HG03432 (cell line): ENCODE data around the gene ESRRG.

Source experiments
- ATAC-seq: cut with Tn5 transposase; IDR thresholded peaks from one replicate; pipeline ENCODE4 v1.9.1; 2021; ENCODE audit warnings: mild to moderate bottlenecking, moderate library complexity; ENCODE audit not compliant: unreplicated experiment

ESRRG gene

DNA sequence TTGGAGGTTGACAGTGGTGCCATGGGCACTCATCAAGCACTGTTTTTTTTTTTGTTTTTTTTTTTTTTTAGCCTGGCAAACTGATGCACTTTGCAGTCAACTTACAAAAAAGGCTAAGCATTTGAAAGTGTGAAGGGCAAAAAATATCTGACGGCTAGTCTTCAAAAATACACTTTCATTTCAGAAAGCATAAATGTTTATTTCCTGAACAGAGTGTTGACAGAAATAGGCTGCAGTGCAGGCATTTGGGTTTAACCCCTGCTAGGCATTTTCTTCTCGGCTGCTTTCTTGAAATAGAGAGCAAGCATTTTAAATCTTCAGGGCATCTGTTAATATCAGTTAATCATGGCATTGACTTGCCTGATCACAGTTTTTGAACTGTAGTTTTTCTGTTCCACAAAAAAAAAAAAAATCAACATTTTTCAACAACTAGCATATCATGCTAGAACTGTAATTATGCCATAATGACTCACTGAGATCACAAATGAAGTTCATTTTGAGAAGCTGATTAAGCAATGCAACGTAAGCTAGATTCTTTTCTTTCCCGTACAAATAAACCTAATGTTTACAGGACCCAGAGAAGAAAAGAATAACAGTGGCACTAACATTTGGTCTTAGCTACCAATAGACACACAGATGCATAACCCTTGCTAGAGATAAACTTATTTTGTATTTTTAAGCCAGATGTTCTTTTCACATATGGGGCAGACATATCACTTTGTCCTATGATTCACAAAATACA lies 199.6 kb downstream of the ESRRG start:
- ATAC-seq = no peak

DNA sequence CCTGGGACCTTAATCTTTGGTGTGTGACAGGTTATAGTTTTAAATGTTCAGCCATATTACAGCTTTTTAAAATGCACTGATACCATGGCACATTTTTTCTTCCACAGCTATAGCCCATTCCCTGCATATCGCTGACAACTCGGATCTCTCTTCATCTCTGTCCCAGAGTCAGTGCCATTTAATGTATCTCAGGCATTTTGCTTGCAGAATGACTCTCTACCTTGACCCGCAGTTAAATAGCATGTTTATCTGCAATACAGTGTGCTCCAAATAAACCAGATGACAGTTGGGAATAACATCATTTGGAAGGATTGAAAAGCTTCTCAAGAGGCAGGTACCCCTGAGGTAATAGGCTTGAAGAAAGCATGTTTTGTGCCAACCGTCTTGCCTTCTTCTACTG lies 200.2 kb downstream of the ESRRG start:
- ATAC-seq = no peak

DNA sequence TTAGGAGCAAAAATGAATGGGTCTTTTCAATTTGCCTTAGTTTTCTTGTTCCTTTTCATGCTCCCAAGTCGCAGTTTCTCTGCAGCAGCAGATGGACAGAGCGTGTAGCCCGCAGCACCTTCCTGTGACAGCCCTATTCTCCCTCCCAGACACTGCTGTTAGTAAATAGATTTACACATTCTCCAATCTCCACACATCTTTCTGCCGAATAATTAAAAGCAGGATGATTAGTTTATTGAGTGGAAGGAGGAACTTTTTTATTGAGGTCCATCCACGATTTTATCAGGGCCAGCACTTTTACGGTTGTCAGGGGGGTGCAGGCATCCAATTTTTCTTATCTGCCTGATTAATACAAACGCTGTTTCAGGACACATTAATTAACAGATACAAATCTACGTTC lies 201.8 kb downstream of the ESRRG start:
- ATAC-seq = no peak

DNA sequence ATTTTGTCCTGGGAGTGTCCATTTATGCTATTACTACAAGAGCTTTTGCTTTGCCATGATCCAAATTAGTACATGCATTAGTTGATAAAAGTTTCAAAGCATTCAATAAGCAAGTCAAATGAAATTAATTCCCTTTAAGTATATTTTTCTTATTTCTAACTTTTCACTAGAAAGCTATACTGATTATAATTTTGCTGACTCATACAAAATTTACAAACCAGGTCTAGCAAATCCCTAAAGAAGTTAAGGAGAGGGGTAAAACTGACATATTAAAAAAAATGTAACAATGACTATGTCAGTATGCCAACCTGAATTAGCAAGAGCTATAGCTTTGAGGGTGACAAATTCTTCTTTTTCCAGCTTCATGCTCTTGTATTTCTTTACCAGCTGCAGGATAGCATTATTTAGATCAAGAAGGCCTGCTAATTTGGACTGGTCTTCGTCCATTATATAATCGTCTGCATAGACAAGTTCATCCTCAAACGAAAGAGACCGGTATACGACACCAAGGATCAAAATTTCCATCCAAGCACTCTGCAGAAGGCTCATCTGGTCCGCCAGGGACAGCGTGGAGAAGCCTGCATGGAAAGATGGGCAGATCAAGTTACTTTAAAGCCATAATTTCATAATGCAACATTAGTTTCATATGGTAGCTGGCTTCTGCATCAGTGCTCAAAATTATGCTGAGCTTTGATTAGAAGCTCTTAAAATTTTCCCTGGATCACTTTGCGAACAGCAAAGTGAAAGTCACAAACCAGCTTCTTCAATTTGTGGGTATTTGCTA lies 204.2 kb downstream of the ESRRG start:
- ATAC-seq = no peak

DNA sequence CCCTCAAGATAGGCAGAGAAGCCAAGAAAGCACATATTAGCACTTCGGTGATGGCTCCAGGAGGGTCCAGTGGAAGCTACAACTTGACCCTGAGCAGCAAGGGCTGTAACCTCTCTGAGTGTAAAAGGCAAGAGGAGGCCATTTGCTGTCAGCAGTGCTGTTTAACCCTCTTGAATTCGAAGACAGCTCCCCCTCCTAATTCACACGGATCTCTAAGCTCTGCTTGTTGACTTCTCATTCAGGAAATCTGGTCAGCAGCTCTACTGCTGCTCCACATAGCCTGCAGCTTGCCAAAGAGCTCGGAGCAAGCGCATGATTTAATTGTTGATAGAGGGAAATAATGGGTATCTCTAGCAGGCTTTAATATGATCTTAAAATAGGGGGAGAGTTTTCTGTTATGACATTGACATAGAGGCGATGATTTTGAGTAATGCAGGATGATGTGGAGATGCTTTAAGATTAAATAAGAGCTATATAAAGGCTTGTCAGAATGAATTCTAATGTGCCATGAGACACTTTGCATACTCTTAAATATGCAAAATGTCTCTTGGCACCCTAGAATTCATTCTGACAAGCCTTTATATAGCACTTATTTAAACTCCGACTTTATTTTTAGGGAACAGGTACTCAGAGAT lies 220.6 kb downstream of the ESRRG start:
- ATAC-seq = no peak

DNA sequence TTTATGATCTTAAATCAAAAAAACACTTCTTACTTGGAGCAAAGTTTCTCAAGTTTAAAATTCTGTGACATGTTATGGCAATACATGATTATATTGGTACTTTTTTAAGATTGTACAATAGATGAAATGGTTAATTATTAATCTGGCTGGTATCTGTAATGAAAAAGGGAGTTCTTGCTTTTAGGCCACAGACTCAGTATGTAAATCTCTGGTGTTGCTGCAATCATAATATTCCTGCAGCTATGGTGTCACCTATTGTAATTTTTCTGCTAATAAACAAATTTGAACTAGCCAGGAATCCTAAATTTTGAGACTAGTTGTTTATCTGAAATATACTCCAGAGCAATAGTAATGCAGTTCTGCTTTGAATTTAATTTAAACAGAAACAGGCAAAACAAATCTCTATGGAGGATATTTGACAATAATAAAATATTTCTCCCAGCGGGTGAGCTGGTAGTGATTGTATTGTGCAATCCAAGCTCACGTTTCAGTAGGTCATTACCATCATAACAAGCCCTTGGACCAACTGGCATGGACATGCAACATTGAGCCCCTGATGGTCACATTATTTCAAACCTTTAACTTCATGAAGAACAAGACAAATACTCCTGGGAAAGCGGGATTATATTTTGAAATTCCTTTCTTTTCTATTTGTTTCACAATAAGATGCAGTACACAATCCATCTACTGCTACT lies 222.8 kb downstream of the ESRRG start:
- ATAC-seq = no peak

DNA sequence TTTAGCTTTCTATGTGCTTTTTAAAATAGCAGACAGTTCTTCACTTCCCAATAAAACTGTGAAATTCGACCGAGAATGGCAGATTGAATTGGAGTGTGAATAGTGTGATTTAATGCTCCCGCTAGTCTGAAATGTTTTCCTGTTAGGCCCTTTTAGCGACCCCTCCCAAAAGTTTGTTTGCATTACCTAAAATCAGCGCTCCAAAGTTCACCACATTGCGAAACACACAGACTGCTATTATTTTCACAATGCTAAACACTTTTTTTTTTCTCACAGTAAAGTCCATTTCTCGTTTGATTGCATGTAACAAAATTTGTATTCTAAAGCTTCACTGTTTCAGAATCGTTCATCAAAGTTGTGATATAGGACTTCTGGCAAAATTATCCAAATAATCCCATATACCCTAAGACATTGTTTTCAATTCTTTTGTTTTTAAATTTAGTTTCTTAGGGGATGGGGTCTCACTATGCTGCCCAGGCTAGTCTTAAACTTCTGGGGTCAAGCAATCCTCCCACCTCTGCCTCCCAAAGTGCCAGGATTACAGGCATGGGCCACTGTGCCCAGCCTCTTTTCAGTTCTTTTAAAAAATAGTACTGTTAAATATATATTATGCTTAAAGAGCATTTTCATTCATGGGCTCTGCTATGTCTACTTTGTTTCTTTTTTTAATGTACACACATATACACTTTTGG lies 223.5 kb downstream of the ESRRG start:
- no peak for ATAC-seq

DNA sequence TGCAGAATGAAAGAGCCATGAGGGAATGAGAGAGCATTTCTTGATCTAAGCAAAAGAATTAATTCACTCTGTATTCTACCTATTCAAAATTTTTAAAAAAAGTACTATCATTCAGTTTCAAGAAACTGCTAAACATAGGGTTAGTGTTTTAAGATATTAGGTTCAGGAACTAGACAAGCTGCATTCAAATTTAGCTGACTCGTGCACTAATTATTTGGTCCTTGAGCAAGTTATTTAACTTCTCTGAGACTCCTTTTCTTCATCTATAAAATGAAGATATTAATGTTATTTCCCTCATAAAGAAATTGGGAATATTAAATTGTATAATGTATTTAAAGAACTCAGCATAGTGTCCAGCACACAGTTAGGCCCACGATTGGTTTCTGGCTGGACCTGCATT lies 225.0 kb downstream of the ESRRG start:
- ATAC-seq = no peak

DNA sequence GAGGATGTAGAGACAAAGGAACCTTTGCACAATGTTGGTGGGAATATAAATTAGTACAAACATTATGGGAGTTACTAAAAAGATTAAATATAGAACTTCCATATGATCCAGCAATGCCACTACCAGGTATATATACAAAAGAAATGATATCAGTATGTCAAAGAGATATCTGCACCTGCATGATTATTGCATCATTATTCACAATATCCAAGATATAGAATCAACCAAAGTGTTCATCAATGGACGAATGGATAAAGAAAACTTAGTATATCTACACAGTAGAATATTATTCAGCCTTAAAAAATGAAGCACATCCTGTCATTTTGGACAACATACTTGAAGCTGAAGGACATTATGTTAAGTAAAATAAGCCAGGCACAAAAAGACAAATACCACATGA lies 238.2 kb downstream of the ESRRG start:
- ATAC-seq = no peak

DNA sequence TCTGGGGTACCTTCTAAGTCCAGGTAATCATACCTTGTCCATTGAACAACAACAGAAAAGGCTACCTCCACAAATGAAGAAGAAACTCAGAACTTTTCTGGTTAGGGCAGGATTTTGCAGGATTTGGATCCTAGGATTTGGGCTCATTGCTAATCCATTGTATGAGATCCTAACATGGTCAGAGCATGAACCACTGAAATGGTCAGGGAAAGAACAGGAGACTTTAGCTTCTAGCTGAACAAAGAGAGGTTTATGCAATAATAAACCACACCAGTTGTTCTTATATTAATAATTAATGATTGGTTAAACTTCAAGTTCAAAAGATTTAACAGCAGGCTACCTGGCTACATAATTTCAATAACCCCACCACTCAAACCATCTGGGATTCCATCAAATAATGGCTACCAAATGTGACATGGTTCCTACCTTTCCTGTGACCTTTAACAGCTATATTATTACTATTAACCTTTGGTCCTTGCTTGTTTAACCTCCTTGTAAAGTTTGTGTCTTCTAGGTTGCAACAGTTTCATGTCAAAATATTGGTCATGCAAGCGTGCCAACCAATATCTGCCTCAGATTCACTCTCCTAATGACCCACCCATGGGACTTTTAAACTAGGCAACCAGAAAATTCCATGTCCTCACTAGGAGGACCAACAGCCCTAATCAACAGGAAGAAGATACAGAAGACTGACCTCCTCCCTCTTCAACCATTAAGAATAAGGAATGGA lies 239.4 kb downstream of the ESRRG start:
- no peak for ATAC-seq

DNA sequence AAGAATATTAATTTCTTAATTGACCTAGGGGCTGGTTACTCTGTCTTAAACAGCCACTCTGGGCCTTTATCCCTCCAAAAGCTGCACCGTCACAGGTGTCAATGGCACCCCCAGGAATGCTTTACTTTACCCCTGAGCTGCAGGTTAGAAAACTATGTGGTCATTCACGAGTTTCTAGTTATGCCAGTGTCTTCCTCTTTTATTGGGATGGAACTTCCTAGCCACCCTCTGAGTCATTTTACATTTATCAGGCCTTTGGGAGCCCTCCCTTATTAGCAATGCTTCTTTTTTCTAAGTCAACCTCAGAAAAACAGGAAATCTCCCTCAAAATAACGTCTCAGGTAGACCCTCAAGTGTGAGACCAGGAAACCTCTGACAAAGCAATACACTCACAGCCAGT lies 240.6 kb downstream of the ESRRG start:
- ATAC-seq = no peak

DNA sequence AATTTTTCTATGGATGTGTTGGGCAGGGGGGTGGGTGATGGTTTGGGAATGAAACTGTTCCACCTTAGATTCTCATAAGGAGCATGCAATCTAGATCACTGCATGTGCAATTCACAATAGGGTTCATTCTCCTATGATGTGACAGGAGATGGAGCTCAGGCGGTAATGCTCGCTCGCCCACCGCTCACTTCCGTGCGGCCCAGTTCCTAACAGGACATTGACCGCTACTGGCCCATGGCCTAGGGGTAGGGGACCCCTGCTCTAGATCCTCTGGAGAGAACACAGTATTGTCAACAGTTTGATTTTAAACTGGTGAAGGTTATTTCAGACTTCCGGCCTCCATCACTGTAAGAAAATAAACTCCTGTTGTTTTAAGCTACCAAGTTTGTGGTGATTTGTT lies 245.0 kb downstream of the ESRRG start:
- ATAC-seq = no peak

DNA sequence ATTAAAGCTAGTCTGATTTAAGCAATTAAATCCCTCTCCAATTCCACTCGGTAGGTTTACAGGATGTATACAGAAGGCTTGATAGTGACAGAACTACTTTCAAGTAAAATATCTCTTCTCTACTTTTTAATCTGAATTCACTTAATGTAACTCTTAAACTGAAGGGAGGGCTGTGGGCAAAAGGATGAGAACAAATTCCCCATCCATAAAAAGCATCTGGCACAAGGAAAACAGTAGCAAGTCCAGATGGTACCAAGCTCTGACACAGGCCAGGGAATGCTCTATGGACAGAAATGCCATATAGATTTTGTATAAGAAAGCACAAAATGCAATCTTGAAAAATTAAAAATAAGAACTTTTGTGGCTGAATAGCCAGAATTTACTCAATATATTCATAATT lies 246.9 kb downstream of the ESRRG start:
- ATAC-seq = no peak

DNA sequence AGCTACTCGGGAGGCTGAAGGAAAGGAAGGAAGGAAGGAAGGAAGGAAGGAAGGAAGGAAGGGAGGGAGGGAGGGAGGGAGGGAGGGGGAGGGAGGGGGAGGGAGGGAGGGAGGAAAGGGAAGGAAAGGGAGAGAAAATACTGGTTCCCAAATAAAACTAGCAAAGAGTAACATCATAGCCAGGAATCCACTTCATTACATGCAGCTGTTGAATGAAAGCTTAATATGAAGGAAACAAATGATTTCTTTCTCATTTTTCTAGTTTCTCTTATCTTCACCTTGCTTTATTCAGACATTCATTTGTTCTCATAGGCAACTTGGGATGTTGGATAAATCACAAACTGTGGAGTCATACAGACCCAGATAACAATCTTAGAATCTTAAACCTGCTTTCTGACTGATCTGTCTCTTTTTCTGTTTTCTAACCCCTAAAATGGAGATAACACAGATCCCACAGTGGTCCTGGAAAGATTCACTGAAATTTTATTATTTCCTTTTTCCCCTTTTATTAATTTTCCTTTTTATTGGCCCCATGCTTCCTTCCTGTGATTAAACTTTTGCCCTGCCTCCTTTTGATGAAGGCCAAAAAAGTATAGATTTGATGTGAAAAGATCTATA lies 247.5 kb downstream of the ESRRG start:
- ATAC-seq = no peak

DNA sequence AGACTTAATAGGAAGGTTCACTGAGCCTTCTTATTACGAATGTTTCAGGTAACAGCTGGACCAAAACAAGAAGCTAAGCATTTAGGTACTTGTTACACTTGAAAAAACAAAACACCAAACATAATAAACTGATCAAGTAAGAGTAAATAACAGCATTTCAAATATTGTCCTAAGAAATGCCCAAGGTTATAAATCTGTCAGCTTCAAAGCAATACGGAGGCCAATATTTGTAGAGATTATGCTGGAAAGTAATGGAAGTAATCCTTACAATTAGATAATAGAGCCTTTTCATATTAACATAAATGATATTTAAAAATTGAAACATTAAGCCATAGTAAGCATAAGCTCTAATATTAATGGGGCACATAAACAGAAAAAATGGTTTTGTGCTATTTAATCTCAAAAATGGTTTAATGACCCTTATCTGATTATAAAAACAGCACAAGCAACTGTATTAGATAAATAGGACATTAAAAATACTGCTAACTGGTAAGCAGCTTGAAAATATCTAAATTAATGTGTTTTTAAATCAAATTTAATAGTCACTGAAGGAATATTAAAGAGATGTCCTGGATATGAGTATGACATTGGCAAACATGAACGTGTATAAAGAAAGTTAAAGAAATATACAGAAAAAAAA lies 256.9 kb downstream of the ESRRG start:
- no peak for ATAC-seq

DNA sequence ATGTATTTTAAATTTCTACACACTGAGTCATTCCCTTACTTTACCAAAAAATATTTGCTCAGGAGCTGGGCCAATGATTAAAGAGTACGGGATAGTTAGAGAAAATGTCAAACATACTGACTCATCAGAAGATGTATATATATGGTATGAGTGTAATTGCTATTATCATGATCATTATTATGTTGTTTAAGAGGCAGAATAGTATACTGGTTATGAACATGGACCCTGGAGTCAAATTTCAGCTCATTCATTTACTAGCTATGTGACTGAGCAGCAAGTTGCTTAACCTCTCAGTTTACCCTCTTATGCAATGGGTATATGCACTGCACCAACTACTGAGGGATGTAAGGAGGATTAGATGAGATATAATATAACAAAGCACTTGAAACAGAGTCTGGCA lies 258.7 kb downstream of the ESRRG start:
- no peak for ATAC-seq

DNA sequence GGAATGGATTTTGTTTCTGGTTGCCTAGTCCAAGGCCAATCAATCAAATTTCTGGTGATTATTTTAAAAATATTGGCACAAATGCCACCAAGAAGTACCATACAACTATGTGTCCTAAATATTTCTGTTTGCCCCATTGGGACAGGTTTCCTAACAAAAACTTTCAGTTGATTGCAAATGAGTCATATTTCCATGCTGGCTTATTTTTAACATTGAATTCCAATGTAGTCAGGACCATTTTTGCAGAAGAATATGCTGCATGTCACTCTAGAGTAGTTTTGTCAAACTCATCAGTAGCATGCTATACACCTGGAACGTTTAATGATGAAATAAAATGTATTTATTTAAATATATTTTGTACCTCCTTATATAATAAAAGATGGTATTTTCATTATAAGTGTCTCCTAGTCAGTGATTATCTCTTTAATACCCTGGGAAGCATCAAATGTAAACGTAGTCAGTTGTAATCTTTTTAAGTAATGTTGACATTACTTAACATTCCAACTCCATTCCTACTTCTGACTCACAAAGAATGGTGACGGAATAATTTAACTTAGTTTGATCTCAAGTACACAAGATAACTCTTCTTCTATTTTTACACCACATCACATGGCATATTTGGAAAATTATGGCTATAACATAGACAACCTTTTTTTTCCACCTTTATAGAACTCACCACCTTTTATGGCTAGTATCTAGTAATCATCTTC lies 261.0 kb downstream of the ESRRG start:
- ATAC-seq = no peak

DNA sequence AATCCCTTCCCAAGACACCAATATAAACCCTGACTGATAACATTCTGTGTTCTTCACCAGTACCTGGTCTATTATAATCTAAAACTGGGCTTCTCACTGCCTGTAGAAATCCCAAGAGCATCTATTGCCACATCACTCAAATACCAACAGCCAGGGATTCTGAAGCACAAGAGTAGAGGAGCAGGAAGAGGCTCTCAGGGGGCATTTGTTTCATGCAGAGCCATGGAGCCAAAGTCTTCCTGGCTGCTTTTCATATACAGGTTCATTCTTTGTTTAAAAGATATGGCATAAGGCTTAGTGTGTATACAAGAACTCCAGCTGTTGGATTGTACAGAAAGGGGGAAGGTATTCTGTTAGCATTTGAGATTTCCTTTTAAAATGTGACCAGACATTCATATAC lies 261.8 kb downstream of the ESRRG start:
- ATAC-seq = no peak
